Mesendoderm (in vitro differentiated cells): ENCODE results near the gene KRTAP10-12. TPM values are rescaled to one million over a fixed set of nuclear protein-coding genes. Genes with fewer than 3 reads are reported as not detected.

Source experiments
- DNase-seq: peaks from one replicate; pipeline ENCODE4 v3.0.0; 2013
- H2AK5ac ChIP-seq: 2 replicates; pipeline ENCODE4 v1.6.1; 2013; ENCODE audit warnings: low read length, inconsistent platforms
- H2BK120ac ChIP-seq: 2 replicates; pipeline ENCODE4 v1.6.1; 2013; ENCODE audit warnings: low read depth, mild to moderate bottlenecking, low read length, moderate library complexity, mixed read lengths
- H2BK15ac ChIP-seq: replicated peaks from 2 replicates; pipeline ENCODE4 v1.6.1; 2013; ENCODE audit warnings: low read depth, mild to moderate bottlenecking, moderate library complexity
- H2BK5ac ChIP-seq: 2 replicates; pipeline ENCODE4 v1.6.1; 2013; ENCODE audit warnings: low read length, inconsistent platforms
- H3K18ac ChIP-seq: 2 replicates; pipeline ENCODE4 v1.6.1; 2013; ENCODE audit warnings: mild to moderate bottlenecking, low read length, mixed read lengths
- H3K23ac ChIP-seq: one replicate; pipeline ENCODE4 v1.6.1; 2013; ENCODE audit warnings: low read length
- H3K27ac ChIP-seq: 2 replicates; pipeline ENCODE4 v1.5.1; 2013; ENCODE audit warnings: low read depth, mild to moderate bottlenecking, inconsistent platforms, low read length, moderate library complexity
- H3K27me3 ChIP-seq: 2 replicates; pipeline ENCODE4 v1.6.1; 2013; ENCODE audit warnings: low read length, control low read depth, mild to moderate bottlenecking, inconsistent platforms; ENCODE audit not compliant: insufficient read depth, poor library complexity
- H3K36me3 ChIP-seq: 2 replicates; pipeline ENCODE4 v1.6.1; 2013; ENCODE audit warnings: low read length, inconsistent platforms; ENCODE audit not compliant: control insufficient read depth, insufficient read depth
- H3K4ac ChIP-seq: one replicate; pipeline ENCODE4 v1.6.1; 2013; ENCODE audit warnings: low read depth, mild to moderate bottlenecking, low read length, moderate library complexity
- H3K4me1 ChIP-seq: 2 replicates; pipeline ENCODE4 v1.6.1; 2013; ENCODE audit warnings: low read depth, low read length, inconsistent platforms; ENCODE audit not compliant: control insufficient read depth
- H3K4me2 ChIP-seq: 2 replicates; pipeline ENCODE4 v1.6.1; 2013; ENCODE audit warnings: low read length
- H3K4me3 ChIP-seq: 2 replicates; pipeline ENCODE4 v1.5.1; 2013; ENCODE audit warnings: mild to moderate bottlenecking, low read length
- H3K56ac ChIP-seq: one replicate; pipeline ENCODE4 v1.6.1; 2013; ENCODE audit warnings: low read length
- H3K79me1 ChIP-seq: 2 replicates; pipeline ENCODE4 v1.6.1; 2013; ENCODE audit warnings: low read length, inconsistent platforms
- H3K79me2 ChIP-seq: 2 replicates; pipeline ENCODE4 v1.6.1; 2013; ENCODE audit warnings: mild to moderate bottlenecking, low read length; ENCODE audit not compliant: control insufficient read depth, insufficient read depth
- H3K9ac ChIP-seq: 2 replicates; pipeline ENCODE4 v1.6.1; 2013; ENCODE audit warnings: low read length, inconsistent platforms
- H4K5ac ChIP-seq: one replicate; pipeline ENCODE4 v1.6.1; 2013; ENCODE audit warnings: low read length
- H4K8ac ChIP-seq: one replicate; pipeline ENCODE4 v1.6.1; 2013; ENCODE audit warnings: low read depth, mild to moderate bottlenecking, control low read depth, low read length, moderate library complexity
- whole genome bisulfite sequencing: extraction: QIAGEN DNeasy Blood & Tissue Kit; methylation state at CpG from one replicate; pipeline ENCODE4 v1.1.7; 2013; ENCODE audit warnings: low lambda C conversion rate, missing lambda C conversion rate; ENCODE audit not compliant: insufficient coverage; ENCODE audit errors: extremely low coverage; 5-methylcytosine and 5-hydroxymethylcytosine counted together
- small RNA-seq: library from polyadenylated mRNA; stranded (forward); fragments of <200 nt; extraction: miRNeasy Mini kit (QIAGEN cat#:217004); gene quantifications from one replicate; pipeline ENCODE3, GENCODE V24; 2013; ENCODE audit not compliant: insufficient read depth

The KRTAP10-12 gene

GRCh38 chr21:44742418-44743153 is 45.6 kb downstream of the KRTAP10-12 start:
- Histone ChIP-seq H3K79me1 (no peaks in the 10 kb centered on the region), H3K4me3 (no peak overlapping the region), H4K5ac (no peak overlapping the region), H3K4me2 (no peak overlapping the region), H2AK5ac (no peak overlapping the region), H2BK15ac (no peak overlapping the region), H3K18ac (no peak overlapping the region), H2BK5ac (no peak overlapping the region), H3K23ac (no peak overlapping the region), H3K27me3 (no peaks in the 10 kb centered on the region), H4K8ac (no peak overlapping the region), H3K56ac (no peak overlapping the region), H3K36me3 (no peaks in the 10 kb centered on the region), H3K79me2 (no peaks in the 10 kb centered on the region), H3K4me1 (no peaks in the 10 kb centered on the region), H3K9ac (no peak overlapping the region), H2BK120ac (no peak overlapping the region), H3K27ac (no peak overlapping the region), H3K4ac (no peak overlapping the region)
- no peak for DNase-seq
- WGBS, result no CpG with 5 or more reads among the region's 1 CpG

Small RNA genes lying within 50 kb of the gene (small RNA-seq; reads per million reads assigned to genes)
- gene KRTAP12-6P, result not detected
